Measurements from ENCODE around the gene CRYM. TPM values are rescaled to one million over a fixed set of nuclear protein-coding genes. Genes with fewer than 3 reads are reported as not detected.

CRYM gene
- total RNA-seq, 1 experiment from 2014 or later = not detected

DNA sequence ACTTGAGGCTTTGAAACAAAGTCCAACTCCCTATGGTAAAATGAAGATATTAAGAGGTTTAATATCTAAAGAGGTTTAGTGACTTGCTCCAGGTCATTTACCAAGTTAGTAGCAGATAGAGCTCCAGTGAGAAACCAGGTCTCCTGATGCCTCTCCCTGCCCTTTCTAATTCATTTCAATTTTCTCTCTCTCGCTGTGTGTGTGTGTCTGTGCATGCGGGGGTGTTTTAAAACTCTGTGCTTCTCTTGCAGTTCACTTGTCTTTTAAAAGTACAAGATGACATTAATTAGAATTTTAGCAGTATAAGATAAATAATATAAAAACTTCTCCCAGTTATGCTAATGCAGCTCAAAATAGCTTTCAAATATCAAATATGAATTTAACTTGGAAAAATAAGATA is 58.5 kb downstream of the CRYM start:
- in situ Hi-C loops (cut with HindIII; ENCODE audit: low sequenced_read_pairs) = no loop called here
- DNase-seq (ENCODE audit: low spot score) = no peak

DNA sequence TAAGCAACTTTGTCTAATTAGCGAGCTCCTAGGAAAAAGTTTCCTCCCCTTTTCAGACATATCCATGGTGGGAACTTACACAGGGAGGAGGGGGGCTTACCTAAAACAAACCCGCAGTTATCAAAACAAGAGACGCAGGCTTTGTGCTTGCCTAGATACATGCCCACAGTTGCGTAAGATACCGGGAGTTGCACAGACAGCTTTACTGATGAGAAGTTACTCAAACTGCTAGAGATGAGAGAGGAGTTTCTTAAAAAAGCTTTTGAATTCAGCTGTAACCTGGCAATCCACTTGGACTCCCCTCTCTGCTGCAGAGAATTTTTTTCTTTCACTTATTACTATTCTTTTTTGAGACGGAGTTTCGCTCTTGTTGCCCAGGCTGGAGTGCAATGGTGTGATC is 59.9 kb downstream of the CRYM start:
- in situ Hi-C loops (cut with HindIII; ENCODE audit: low sequenced_read_pairs) = no loop called here
- no peak for DNase-seq (ENCODE audit: low spot score)

DNA sequence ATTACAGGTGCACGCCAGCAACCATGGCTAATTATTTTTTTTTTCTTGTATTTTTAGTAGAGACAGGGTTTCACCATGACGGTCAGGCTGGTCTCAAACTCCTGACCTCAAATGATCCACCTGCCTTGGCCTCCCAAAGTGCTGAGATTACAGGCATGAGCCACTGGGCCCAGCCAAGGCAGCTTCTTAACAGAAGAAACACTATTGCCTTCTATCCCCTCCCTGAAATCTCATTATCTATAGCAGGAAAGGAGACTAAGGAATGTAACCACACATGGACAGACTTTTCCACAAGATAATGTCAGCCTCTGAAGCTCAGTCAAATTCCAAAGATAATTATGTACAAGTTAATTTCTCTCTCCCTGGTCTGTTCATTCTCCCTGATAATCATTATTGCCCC is 61.0 kb downstream of the CRYM start:
- in situ Hi-C loops (cut with HindIII; ENCODE audit: low sequenced_read_pairs) = no loop called here
- no peak for DNase-seq (ENCODE audit: low spot score)

DNA sequence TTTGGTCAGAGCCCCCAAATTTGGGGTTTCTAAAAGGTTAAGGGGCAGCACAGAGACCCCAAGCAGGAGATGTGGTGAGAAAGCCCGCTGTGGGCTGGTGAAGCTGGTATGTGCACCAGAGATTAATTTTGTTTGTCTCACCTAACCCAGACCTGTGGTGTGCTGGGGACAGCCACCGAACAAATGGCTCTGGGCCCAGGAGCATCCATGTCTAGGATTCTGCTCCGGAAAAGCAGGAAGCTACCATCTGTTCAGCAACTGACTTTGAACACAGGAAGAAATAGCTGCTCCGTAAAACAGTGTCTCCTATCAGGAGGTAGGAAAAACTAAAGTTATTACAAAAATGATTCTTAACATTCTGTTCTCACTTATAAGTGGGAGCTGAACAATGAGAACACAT is 64.0 kb downstream of the CRYM start:
- in situ Hi-C loops (cut with HindIII; ENCODE audit: low sequenced_read_pairs) = no loop called here
- peak; percentile 94 for DNase-seq (ENCODE audit: low spot score)

DNA sequence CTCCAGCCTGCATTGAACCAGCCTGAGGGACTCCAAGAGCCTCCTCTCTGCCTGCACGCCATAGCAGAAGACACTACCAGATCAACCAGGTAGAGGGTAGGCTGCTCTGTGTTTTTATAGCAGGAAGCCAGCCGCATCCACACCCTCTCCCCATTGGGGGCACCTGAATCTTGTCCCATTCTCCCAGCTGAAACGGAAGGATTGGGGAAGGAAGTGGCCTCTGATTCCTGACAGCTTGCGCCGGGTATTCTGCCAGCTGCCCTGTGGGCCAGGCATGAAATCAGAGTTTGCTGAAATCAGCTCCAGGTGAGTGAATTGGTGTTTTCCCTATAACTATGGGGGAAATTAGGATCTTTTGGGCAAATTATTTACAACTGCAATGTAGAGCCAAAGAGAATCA is 66.6 kb downstream of the CRYM start, which contains the start of gene ZP2:
Gene ZP2 (minus strand): TSS at position 89 of the 400 bp plus-strand sequence. CDS start 27 bp downstream, at position 62.
- in situ Hi-C loops (cut with HindIII; ENCODE audit: low sequenced_read_pairs) = no loop called here
- peak; percentile 91 for DNase-seq (ENCODE audit: low spot score)

Other genes with a start within 250 kb of the CRYM start
- not detected in 2 replicates for gene DNAH3, start 127.4 kb downstream of the CRYM start, total RNA-seq (2014; rRNA removed; shearing (Covaris generic))
- gene LDAF1, start 119.6 kb downstream of the CRYM start, total RNA-seq (2014; rRNA removed; shearing (Covaris generic)) = 13.5 TPM in 1 of 2 replicates, not detected in the other
- gene ZP2, start 66.7 kb downstream of the CRYM start, total RNA-seq (2014; rRNA removed; shearing (Covaris generic)) = not detected in 2 replicates
- not detected in 2 replicates for gene ANKS4B, start 44.6 kb downstream of the CRYM start, total RNA-seq (2014; rRNA removed; shearing (Covaris generic))